Measurements from ENCODE around the gene SEMA3F.
"Not testable (repeated sequence)": the region's sequence is repeated elsewhere in the genome, so short reads cannot be mapped to it uniquely, and the experiment has no call there.

SEMA3F gene

GRCh38 chr3:50215529-50215928 lies 60.4 kb downstream of the SEMA3F start:
- DNase-seq: no peak

DNA sequence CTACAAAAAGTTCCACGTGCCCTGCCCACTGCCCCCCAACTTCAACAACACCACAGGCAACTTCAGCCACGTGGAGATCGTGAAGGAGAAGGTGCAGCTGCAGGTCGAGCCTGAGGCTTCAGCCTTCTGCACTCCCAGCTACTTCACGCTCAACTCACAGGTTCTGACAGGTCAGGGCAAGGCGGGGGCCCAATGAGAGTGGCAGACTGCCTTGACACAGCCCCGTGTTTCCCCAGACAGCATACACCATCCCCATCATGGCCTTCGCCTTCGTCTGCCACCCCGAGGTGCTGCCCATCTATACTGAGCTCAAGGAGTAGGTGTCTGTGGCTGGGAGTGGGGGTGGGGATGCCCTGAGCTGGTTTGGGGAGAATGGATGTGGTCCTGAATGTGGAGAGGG lies 62.6 kb downstream of the SEMA3F start:
- DNase-seq: no peak

DNA sequence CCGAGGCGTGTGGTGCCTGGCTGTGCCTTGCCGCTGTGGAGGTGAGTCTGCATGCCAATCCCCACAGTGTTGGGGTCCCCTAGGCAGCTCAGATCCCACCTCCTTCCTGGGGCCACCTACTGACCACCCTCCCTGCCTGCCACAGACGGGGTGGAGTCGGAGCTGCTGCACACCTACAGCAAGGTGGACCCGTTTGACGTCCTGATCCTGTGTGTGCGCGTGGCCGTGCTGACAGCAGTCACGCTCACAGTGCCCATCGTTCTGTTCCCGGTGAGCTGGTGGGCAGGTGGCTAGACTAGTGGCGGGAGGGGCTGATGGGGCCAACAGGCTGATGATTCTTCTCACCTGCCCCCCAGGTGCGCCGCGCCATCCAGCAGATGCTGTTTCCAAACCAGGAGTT lies 63.3 kb downstream of the SEMA3F start:
- DNase-seq: no peak

DNA sequence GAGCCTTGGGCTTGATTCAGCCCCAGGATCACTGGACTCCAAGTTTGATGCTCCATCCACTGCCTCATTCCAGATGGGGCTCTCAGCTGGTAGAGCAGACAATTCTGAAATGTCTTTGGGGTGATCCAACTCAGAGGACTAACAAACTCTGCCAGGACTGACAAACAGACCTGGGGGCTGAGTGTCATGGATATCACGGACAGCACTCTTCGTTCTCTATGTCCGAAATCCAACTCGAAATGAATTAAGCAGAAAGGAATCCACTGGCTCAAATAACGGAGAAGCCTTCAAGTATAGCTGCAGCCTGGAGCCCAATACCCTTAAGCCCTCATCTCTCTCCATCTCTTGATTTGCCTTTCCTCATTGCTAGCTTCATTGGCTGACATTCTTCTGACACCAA lies 64.2 kb downstream of the SEMA3F start:
- no peak for DNase-seq

- DNase-seq: no peak
Observed at GRCh38 chr3:50220109-50220508, 65.0 kb downstream of the SEMA3F start.

DNA sequence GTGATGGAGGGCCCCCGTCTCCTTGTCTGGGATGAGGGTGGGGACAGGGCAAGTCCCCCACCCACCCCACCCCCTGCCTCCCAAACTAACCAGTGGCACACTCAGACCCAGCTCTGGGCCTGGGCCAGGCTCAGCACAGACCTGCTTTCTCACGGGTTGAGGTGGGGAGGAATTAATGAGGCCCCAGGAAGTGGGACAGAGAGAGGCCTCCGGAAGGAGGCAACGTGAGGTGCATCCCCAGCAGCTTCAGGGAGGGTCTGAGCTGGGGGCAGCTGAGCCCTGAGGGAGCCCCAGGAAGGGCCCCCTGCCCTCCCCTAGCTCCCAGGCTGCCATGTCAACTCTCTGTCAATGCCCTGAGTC lies 65.9 kb downstream of the SEMA3F start:
- DNase-seq: no peak

DNA sequence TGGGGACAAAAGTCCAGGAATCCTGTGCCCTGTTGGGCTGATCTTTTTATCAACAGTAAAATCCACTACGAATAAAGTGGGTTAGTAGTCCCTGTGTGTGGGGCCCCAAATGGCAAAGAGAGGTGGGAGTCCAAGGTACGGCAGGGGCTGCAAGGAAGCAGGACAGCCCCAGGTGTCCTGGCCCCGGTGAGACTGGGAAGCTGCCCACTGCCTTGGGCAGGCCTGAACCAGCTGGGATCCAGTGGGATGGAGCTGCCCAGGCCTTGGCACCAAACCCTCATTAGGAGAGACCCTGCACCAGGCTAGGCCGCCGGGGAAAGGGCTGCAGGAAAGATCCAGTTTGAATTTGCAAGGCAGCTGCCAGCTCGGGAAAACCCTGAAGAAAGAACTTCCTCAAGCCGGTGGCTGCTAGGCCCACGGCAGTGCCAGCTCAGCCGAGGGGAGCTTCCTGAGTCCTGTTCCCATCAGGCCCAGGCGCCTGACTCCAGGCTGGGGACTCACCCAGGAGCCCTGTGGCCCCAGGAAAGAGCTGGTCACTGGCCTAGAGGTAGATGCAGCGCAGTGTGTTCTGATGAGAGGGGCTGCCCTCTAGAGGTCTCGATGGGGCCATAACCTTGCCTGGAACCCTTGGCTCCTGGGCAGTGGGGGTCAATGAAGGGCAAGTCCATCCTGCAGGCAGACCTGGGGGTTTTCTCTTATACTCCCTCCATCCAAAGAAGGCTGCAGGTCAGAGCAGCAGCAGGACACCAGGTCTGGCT lies 66.5 kb downstream of the SEMA3F start:
- DNase-seq: no peak

DNA sequence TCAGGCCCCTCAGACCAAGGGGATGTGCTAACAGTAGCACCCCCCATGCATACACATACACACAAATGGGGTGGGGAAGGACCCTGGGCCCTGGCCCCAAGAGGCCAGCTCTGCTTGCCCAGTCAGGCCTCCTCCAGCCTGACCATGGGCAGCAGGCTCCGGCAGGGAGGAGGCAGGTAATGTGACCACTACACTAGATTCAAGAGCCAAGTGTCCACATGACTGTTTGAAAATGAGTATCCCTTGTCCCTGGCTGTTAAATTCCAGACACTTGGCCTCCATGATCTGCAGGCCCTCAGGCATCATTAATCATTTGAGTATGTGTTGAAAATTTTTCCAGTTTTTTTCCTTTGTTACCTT lies 67.0 kb downstream of the SEMA3F start:
- DNase-seq: no peak

- DNase-seq: no peak
Observed at GRCh38 chr3:50224639-50225038, 69.5 kb downstream of the SEMA3F start.

- DNase-seq: no peak
Observed at GRCh38 chr3:50226888-50227389, 71.8 kb downstream of the SEMA3F start.

DNA sequence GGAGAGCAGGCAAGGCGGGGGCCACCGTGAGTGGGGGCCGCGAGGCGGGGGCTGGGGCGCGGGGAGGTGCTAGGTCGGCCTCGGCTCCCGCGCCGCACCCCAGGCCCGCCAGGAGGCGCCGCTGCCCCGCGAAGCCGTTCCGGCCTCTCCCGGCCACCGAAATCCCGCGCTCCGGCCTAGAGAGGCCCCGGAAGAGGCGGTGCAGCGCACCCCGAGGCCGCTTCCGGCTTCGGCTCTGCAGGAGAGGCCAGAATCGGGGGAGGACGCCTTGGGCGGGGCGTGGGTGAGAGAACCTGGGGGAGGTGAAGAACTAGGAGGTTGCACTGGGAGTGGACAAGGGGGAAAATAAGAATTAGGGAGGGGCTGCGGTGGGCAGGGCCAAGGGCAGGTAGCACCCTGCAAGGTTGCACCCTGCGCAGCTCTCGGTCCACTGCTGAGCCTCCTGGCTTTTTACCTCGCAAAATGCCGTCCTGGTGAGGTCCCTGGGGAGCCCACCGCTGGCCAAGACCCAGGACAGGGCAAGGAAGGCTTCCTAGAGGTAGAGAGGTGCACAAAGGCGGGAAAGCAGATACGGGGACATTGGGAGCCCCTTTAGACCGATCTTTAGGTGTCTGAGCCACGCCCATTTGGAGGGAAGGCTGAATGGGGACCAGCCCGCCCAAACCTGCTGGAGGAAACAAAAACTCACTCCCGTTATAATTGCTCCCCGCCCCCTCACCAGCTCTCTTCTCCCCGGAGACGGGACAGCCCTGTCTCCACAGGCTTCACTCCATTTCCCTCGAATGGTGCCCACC lies 72.5 kb downstream of the SEMA3F start:
- peak; percentile 84 for DNase-seq

DNA sequence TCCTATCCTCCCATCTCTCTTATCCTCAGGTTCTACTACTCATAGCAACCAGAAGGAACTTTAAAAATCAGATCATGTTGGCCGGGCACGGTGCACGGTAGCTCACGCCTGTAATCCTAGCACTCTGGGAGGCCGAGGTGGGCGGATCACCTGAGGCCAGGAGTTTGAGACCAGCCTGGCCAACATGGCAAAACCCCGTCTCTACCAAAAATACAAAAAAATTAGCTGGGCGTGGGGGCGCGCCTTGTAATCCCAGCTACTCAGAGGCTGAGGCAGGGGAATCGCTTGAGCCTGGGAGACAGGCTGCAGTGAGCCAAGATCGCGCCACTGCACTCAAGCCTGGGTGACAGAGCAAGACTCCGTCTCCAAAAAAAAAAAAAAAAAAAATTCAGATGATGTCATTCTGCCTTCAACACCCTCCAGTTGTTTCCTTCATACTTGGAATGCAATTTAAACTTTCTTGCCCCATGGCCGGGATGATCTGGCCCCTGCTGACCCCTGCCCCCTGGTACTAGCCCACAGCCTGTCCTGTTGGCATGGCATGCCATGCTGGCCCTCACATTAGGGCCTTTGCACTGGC lies 73.2 kb downstream of the SEMA3F start:
- DNase-seq: not testable (repeated sequence)

GRCh38 chr3:50229490-50229889 lies 74.4 kb downstream of the SEMA3F start:
- no peak for DNase-seq

- DNase-seq: no peak
Observed at GRCh38 chr3:50230104-50230793, 75.1 kb downstream of the SEMA3F start.

GRCh38 chr3:50230794-50231125 lies 75.6 kb downstream of the SEMA3F start:
- no peak for DNase-seq

DNA sequence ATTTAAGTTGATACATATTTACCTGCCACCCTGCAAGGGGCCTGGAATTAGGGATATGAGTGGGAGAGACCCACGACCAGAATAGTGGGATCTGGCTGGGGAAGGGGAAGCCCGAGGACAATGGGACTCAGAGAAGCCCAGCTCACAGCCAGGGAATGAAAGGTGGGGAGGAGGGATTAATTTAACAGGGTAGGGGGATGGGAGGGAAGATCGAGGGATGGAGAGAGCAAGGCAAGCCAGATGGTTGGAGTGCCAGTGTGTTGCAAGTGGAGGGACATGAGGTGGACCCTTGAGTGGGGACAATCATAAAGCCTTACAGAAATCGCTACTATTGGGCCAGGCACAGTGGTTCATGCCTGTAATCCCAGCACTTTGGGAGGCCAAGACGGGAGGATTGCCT lies 76.5 kb downstream of the SEMA3F start:
- DNase-seq: no peak

DNA sequence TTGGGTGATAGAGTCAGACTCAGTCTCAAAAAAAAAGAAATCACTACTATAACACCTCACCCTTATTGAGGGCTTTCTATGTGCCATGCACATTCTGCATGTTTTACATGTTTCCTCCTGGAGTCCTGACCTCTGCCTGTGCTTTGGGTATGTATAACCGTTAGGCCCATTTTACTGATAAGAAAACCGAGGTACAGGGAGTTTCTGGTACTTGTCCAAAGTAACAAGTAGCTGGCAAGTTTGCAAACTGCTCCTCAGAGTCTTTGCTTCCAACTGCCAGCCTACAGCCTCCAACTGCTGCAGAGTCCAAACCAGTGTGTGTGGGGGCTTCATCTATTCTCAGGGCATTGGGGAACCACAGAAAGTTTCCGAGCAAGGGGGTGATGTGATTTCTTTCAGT lies 77.2 kb downstream of the SEMA3F start:
- no peak for DNase-seq

- no peak for DNase-seq
Observed at GRCh38 chr3:50233176-50233575, 78.1 kb downstream of the SEMA3F start.

GRCh38 chr3:50235716-50236483 lies 80.8 kb downstream of the SEMA3F start, which contains the start of gene GNAI2:
Gene GNAI2, plus strand, starts transcription at chr3:50236204. Its CDS starts 132 bp downstream, at chr3:50236336.
- peak; percentile 87 for DNase-seq

- no peak for DNase-seq
Observed at GRCh38 chr3:50236484-50237132, 81.5 kb downstream of the SEMA3F start.

DNA sequence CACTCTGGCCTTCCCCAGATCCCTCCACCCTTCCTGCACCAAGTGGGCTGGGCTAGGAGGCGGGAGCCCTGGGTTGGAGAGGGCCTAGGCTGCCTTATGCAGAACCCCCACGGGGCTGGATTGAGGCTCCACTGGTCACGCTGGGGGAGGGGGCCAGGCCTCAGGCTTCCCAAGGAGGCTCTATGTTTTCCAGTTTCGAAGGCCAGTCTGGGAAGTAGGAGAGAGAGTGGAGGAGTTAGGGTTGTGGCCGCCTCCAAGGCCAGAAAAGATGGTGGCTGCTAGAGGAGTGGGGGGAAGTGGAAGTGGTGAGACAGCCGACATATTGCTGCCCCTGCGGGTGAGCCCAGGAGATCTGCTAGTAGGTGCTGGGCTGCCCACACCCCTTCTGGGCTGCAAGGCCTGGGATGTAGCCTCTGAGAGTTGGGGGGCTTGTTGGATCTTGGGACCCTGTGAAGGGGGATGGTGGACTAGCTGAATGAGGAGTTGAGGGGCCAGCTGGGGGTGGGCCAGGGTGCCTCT lies 82.1 kb downstream of the SEMA3F start:
- no peak for DNase-seq

All from NCI-H774 (cell line).